ENCODE data around the gene GIPC2. TPM values are rescaled to one million over a fixed set of nuclear protein-coding genes. Genes with fewer than 3 reads are reported as not detected.
A peak's percentile ranks its signal among the peaks of the same experiment; 100 is the strongest.
"Not testable (repeated sequence)": the region's sequence is repeated elsewhere in the genome, so short reads cannot be mapped to it uniquely, and the experiment has no call there.

GIPC2 gene, protein sequence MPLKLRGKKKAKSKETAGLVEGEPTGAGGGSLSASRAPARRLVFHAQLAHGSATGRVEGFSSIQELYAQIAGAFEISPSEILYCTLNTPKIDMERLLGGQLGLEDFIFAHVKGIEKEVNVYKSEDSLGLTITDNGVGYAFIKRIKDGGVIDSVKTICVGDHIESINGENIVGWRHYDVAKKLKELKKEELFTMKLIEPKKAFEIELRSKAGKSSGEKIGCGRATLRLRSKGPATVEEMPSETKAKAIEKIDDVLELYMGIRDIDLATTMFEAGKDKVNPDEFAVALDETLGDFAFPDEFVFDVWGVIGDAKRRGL
- 0.02 and 0.07 TPM in 2 replicates for total RNA-seq (2014; rRNA removed; shearing (Covaris generic))

DNA sequence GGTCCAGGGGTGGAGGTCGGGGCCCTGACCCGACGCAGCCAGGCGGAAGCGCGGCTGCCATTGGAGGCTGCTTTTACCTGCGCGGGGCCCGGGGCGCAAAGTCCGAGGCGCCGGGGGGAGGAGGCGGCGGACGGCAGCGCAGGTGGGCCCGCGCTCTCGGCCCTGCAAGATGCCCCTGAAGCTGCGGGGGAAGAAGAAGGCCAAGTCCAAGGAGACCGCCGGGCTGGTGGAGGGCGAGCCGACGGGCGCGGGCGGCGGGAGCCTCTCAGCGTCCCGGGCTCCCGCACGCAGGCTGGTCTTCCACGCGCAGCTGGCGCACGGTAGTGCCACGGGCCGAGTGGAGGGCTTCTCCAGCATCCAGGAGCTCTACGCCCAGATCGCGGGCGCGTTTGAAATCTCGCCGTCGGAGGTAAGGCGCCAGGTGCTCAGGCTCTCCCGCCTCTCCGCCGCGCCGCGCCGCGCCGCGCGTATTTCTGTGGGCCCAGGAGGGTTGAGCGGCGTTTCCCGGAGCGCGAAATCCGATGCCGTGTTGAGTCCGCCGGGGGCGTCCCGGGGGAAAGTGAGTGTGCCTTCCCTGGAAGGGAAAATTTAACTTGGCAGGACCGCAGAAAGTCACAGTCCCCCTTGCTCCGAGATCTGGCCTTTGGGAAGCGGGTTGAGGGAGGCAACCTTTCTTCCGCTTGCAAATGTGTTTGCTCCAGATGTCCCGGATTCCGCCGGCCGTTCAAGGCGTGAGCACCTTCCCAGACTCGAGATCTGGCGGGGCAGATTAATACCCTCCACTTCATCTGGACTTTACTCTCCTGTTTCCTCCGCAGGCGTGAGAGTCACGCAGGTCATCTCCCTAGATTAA is at the start of gene GIPC2:
TSS of gene GIPC2 (plus strand) at position 41 of the 853 bp plus-strand sequence. CDS start at position 170, 129 bp downstream.
- no peak for DNase-seq (ENCODE audit: low spot score)

DNA sequence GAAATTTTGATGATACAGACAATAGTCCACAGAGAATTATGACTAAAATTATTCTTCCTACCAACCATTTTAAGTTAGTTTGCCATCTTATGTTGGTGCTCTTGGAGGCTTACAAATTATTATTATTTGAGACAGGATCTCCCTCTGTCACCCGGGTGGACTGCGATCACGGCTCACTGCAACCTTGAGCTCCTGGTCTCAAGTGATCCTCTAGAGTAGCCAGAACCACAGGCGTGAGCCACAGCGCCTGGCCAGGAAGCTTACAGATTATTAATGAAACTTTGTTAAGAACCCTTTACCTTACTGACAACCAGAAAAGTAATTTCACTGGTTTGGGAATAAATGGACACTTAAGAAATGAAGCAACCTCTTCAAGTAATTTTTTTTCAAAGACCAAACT is 49.0 kb upstream of the GIPC2 start:
- no peak for DNase-seq (ENCODE audit: low spot score)

DNA sequence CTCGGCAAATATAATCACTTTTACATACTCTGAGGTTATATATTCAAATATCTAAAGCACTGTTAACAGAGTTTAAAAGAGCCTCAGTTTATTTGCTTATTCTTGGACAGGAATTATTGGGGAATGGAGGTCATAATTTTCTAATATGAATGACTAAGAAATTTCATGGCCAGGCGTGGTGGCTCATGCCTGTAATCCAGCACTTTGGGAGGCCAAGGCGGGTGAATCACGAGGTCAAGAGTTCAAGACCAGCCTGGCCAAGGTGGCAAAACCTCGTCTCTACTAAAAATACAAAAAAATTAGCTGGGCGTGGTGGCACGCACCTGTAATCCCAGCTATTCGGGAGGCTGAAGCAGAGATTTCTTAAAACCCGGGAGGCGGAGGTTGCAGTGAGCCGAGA is 45.2 kb upstream of the GIPC2 start:
- DNase-seq (ENCODE audit: low spot score) = not testable (repeated sequence)

DNA sequence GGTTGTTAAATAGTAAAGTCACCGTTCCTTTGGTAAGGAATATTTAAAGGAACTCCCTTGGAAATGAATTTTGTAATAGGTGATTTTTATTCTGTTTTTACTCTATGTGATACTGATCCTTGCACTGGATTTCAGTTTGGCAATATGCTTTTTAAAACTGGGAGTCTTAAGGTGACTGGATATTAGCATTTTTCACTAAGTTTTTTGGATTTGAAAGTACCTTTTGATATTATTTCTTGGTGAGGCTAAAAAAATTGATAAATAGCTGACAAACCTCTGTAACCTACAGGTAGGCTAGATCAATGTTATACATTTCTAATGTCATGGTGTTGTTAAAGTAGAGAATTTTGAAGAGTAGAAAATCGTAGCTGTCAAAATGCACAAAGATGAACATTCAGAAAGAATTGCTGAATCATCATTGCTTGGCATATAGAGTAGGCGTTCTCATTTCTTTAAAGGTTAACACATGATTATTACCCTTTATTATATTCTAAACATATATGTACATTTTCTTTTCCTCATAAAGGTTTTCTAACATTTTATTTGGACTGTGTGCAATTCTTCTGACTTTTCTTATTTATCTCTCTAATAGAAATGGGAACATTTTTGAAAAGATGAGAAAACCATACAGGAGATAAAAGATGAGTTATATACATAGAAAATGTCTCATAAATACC is 42.6 kb upstream of the GIPC2 start:
- no peak for DNase-seq (ENCODE audit: low spot score)

DNA sequence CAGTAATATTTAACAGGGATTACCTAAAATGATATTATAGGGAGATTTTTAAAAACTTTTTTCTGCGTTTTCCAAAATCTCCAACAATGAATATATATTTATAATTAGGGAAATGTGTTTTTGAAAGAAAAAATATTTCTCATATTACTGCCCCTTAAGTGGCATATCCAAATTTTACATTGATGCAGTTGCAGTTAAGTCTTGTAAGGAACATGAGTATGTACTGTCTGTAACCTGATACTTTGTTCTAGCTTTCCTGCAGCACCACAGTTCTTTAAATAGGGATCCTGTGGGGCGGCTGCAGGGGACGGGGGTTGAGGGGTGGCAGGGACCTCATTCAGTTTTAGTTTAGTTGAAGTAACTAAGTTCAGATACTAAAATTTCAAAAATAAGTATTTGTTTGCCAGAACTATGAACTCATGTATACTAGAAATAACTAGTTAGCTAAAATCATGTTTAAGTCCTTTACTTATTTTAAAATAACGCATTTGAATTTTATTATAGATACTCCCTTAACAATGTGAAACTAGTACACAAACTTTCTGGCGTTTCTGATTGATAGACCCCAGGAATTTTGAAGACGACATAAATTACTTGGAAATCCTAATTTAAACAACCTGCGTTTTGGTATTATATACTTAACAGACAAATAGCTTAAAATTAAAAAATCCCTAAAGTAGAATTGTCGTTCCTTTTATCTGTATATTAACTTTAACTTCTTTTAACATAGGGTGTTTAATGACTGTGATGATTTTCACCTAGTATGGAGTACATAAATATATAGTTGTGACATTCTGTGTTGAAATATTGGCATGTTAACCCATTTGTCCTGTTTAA is 41.7 kb upstream of the GIPC2 start:
- DNase-seq (ENCODE audit: low spot score) = peak; percentile 75

DNA sequence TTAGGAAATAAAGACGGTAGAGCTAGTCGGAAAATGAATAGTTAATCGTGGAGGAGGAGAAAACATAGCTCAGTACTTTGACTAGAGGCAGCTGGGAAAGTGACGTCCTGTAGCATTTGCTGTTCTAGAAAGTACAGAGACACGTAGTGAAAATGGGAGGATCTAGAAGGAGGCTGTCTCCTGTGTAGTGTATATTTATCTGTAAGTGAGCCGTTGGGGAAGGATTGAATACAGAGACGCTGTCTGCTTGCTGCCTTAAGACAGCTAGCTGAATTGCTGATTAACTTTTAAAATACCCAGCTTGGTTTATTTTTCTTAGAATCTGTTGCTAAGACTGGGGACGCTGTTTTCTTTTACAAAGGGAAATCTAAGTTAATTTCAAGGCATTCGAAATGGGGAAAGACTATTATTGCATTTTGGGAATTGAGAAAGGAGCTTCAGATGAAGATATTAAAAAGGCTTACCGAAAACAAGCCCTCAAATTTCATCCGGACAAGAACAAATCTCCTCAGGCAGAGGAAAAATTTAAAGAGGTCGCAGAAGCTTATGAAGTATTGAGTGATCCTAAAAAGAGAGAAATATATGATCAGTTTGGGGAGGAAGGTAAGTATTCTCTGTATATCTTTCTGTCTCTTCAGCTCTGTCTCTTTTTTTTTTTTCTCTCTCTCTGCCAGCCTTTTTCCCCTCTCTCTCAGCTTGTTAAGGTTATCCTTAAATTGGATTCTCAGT is 40.9 kb upstream of the GIPC2 start, which contains the start of gene DNAJB4:
TSS of gene DNAJB4 (plus strand) at position 221 of the 729 bp plus-strand sequence. CDS start at position 393, 172 bp downstream.
- DNase-seq (ENCODE audit: low spot score) = peak; percentile 94

DNA sequence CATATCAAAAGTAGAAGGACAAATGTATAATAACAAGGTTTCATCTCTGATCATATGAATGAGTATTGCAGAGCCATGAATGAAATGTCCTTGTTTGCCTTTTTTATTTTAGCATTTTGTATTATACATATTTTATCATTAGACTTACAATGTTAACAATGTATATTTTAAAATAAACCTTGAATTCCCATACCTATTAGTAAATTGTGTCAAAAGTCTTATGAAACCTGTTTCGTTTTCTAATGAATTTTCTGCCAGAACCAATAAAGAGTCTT is 40.4 kb upstream of the GIPC2 start:
- no peak for DNase-seq (ENCODE audit: low spot score)

DNA sequence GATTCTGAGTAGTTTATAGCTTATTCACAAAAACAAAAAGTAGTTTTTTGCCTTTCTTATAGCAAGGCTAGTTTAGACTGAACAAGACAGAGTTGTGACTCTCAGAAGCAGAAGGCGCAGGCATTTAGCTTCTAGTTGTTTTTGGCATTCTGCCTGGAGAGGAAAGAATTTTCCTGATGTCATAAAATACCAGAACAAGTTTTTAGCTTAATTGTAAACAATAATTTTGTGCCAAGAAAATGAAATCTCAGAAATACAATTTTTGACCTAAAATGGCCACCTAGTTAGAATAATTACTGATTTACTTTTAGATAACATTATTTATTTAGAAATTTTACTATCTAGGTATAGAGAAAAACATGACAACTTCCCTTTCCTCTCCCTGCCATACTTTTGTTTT is 40.0 kb upstream of the GIPC2 start:
- peak; percentile 57 for DNase-seq (ENCODE audit: low spot score)

DNA sequence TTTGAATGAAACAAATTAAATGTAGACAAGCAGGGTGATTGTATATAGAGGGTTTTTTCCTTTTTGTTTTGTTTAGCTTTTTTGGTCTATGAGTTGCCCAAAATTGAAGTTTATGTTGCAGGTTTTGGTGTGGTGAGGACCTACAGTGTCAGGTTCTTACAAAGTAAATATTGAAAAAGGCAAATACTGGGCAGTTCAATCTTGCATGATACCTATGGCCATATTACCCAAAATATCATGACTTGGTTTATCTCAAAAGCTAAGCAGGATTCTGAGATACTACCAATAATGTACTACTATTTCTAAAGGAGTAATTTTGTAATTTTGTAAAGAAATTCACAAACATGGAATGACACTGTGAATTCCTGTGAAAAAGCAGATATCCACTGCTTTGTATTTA is 39.2 kb upstream of the GIPC2 start:
- DNase-seq (ENCODE audit: low spot score) = no peak

DNA sequence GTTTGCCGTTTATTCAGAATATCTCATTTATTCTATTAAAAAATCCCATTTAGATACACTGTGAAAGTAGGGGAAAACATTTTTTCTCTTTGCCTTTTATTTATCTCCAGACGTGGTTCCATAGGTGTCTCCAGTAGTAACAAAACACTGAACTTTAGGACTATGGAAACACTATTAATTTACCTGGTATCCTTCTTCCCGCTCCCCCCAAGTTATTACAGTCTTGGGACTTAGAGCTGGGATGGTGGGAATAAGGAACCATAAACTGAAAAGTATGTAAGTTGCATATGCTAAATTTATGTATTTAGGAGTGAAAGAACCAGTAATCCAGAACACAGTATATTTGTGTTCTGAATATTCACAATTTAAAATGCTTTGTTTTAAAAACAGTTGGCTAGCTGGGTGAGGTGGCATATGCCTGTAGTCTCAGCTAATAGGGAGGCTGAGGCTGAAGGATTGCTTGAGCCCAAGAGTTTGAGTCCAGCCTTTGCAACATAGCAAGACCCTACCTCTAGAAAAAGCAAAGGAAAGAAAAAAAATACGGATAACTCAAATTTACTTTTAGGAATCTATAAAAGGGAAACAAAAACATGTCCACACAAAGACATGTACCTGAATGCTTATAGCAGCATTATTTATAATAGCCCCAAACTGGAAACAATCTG is 38.0 kb upstream of the GIPC2 start:
- no peak for DNase-seq (ENCODE audit: low spot score)

DNA sequence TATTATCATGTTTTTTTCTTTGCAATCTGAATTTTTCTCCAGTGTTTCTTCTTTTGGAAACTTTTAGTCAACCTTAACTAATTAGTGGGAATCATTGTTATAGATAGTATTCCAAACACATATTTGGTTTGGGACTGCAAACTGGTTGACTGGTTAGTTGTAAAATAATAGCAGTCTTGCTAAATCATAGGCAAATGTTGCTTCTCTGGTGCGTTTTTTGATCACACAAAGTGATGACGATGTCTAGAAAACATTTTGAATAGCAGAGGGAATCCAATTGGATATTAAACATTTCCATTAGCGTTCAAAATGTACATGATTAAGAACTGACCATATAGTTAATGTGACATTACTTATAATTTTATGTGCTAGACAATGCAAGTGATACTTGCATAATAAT is 36.5 kb upstream of the GIPC2 start:
- no peak for DNase-seq (ENCODE audit: low spot score)

DNA sequence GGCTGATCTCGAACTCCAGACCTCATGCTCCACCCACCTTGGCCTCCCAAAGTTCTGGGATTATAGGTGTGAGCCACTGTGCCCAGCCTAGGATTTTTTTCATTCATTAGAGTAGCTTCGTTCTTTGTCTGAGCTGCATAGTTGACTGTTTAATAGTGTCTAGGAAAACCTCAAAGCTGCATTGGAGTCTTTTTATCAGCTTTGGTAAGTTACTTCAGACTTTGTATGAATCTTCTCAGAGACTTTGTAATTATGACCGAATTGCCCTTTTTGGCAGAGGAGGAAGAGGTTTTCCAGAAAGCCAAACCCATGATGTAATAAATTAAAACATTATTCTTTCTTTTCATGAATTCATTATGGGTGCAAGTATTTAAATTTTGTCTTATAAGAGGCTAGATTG is 35.9 kb upstream of the GIPC2 start:
- no peak for DNase-seq (ENCODE audit: low spot score)

DNA sequence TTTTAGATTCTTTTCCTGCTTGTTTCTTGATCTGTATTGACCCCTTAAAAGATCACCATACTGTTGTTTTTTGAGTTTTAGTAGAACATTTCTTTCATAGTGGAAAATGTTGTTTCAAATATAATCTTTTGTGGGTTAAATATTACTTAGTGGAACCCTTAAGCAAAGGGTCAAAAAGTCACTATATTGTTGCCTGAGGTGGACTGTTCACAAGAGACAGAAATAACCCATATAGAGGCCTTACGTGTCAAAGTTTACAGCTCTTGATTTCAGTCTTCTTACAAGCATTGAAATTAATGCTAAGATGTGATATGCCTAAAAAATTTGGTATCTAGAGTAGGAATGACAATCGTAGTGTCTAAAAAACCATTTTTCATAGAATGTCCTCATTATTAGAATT is 34.7 kb upstream of the GIPC2 start:
- DNase-seq (ENCODE audit: low spot score) = no peak

DNA sequence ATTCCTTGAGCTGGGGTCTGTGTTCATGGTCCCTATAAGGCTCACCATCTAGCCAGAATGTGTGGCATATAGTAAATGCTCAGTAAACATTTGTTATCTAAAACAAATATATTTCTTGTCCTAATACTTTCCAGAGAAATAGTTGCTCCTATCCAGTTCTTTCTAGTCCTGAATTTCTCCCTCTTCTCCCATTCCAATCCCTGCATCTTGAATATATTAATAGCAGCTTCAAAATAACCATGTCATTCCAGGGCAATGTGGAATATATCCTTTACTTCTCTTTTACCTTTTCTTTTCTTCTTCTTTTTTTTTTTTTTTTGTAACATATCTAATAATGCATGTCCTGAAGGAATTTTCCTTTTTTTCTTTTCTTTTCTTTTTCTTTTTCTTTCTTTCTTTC is 30.6 kb upstream of the GIPC2 start:
- DNase-seq (ENCODE audit: low spot score) = no peak

DNA sequence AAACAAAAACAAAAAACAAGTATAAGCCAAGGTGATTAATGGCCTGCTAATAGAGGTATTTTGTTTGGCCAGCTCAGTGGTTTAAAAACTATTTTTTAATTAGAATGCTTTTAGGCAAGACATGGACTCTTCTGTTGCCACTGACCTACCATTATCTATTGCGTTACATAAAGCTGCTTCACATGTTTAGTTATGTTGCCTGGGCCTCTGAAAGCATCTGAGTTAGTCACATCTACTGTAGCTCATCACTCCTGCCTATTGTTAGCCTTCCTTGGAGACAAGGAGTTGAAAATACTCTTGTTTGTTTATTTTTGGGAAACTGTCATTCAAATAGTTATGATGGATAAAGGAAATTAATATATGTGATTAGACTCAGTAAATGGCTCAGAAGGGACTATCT is 26.7 kb upstream of the GIPC2 start:
- DNase-seq (ENCODE audit: low spot score) = no peak

DNA sequence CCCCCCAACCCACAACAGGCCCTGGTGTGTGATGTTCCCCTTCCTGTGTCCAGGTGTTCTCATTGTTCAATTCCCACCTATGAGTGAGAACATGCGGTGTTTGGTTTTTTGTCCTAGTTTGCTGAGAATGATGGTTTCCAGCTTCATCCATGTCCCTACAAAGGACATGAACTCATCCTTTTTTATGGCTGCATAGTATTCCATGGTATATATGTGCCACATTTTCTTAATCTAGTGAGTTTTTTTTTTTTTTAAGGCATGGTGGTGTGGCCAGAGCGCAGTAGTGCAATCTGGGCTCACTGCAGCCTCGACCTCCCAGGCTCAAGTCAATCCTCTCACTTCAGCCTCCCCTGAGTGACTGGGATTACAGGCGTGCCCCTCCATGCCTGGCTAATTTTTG is 24.6 kb upstream of the GIPC2 start:
- not testable (repeated sequence) for DNase-seq (ENCODE audit: low spot score)

DNA sequence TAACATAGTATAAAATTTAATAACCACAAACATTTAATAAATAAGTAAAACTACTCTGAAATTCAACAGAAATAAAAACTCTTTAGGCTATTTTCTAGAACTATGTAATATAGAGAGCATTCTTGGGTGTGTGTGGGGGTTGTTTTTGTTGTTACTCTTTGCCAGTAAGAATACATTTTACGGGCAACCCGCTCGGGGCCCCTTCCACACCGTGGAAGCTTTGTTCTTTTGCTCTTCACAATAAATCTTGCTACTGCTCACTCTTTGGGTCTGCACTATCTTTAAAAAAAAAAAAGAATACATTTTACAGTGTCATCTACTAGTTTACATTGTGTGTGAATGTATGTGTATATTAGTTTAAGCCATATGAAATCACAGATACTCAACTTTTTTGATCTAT is 16.0 kb upstream of the GIPC2 start:
- no peak for DNase-seq (ENCODE audit: low spot score)

DNA sequence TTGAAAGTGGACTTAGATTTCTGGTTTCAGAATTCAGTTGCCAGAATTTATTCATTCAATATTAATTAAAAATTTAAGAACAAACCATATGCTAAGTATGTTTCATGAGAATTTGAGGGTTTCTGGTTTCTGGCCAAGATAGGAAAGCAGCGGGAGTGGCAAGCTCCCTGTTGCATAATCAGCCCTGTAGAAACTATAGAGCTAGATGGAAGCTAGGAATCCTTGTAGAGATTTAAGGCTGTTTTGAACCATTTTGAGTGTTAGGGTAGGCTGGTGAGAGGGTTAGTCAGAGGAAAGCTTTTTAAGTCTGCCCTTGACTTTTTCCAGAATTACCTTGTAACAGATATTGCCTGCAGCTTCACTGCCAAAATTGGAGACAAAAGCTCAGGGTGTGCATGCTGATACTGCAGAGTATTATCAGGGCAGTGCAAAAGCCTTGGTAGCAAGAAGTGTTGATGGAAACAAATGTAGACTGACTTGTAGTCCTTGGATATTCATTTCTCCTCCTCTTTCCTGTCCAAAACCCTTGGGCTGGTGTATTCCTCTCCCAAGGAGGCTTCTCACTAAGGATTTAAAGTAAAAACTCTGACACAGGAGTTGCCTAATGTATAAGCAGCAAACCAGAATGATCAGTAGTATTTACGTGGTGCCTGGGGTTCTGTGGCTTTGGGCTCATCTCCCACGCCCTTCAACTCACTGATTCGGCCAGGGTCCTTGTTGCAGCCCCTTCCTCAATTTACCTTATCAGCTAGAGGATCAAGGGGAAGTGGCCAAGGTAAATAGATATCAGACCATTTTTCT is 12.6 kb upstream of the GIPC2 start:
- no peak for DNase-seq (ENCODE audit: low spot score)

DNA sequence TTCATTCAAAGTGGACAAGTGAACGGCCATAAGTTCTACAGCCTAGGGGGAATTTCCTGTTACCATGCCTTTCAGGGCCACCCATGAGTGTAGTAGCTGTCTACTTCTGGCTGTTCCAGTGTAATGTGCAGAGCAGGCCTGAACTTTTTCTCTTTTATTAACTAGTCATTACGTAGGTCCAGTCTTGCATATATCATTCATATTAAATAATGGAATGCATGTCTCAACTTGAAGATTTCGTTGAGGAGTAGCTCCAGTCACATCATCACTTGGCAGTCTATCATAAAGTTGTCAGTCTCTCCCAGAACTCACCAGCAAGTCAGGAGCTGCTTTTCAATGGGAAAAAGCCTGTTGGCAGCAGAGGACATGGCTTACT is 12.0 kb upstream of the GIPC2 start:
- DNase-seq (ENCODE audit: low spot score) = no peak

DNA sequence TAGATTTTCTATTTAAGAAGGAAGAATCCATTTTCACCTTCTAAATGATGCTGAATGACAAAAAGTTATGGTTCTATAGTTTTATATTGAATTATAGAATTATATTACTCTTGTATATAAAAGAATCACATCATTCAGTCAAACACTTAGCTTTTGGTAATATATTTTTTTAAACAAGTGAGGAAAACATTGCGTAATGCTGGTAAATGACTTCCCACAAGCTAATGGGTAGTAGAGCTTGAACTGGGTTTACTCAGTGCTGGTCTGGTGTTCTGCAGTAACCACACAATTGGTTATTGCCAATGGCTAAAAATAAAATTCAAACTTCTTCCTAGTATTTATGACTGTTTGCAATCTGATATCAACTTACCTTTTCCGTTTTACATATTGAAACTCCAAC is 10.6 kb upstream of the GIPC2 start:
- no peak for DNase-seq (ENCODE audit: low spot score)

Measured in A172 (cell line).